Thyroid gland (tissue), 4 donors: ENCODE data around the gene RPL6.

Experiments
- POLR2A ChIP-seq, 2 donors: fragments of 450-650 bp; IDR thresholded peaks; one replicate each; pipeline ENCODE4 v1.6.1; 2017; ENCODE audit warnings: antibody characterized with exemption in 2 of 2, mild to moderate bottlenecking in 2 of 2, moderate library complexity in 1 of 2
- TF ChIP-seq, protein P1 (sequence below), 6 experiments: fragments of 200-600 bp in 3 of 6; fragments of 450-650 bp in 3 of 6; sonication (generic) in 3 of 6; IDR thresholded peaks; one replicate each; pipeline ENCODE4 v1.5.1; 2016 to 2019; ENCODE audit warnings: antibody characterized with exemption in 6 of 6, mild to moderate bottlenecking in 2 of 6, inconsistent platforms in 1 of 6, moderate library complexity in 1 of 6

DNA sequence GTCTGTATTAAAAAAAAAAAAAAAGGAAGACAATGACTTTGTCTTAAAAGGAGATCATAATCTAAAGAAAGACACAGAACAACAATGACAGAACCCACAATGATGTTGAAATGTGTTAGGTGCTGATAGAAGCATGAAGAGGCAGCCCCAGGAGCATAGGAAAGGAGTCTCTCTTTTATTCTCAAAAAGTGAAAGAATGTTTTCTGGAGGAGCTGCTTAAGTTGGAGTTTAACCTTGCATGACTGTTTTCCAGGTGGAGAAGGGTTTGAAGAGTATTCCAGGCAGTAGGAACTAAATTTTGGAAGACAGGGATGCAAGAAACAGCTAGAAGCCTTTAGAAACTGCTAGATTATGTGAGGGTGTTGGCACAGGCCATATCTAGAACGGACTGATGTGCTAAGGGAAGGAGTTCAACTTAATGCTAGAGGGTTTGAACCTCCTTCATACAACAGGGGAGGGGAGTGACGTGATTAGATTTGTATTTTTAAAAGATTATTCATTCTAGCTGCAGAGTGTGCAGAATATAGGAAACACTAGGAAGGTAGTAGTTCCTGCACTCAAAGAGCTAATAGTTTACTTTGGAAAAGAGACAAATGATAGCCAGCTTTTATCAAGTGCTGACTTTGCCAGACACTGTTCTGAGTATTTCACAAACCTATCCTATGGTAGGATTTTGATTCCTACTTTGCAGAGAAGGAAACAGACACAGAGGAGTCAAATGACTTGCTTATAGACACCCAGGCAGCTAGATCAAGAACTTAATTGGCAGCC is 4.6 kb upstream of the RPL6 start:
- TF ChIP-seq, protein P1, sequence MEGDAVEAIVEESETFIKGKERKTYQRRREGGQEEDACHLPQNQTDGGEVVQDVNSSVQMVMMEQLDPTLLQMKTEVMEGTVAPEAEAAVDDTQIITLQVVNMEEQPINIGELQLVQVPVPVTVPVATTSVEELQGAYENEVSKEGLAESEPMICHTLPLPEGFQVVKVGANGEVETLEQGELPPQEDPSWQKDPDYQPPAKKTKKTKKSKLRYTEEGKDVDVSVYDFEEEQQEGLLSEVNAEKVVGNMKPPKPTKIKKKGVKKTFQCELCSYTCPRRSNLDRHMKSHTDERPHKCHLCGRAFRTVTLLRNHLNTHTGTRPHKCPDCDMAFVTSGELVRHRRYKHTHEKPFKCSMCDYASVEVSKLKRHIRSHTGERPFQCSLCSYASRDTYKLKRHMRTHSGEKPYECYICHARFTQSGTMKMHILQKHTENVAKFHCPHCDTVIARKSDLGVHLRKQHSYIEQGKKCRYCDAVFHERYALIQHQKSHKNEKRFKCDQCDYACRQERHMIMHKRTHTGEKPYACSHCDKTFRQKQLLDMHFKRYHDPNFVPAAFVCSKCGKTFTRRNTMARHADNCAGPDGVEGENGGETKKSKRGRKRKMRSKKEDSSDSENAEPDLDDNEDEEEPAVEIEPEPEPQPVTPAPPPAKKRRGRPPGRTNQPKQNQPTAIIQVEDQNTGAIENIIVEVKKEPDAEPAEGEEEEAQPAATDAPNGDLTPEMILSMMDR (IDR thresholded peaks at IDR 0.05): no peak
- TF ChIP-seq POLR2A (IDR thresholded peaks at IDR 0.05): no peak
